Astrocyte of the cerebellum (primary cell): ENCODE measurements around the gene ATP6V1C2.

Experiments used
- DNase-seq: peaks from one replicate; pipeline ENCODE4 v3.0.0-alpha.2; 2011; ENCODE audit warnings: low read depth
- H3K4me3 ChIP-seq: 2 replicates; pipeline ENCODE4 v1.5.1; 2011; ENCODE audit warnings: mild to moderate bottlenecking, low read depth, low read length, moderate library complexity
- in situ Hi-C: cut with HindIII; loops from 2 replicates; pipeline ENCODE4 v1.10.0; 2017; ENCODE audit warnings: low sequenced_read_pairs
- TF ChIP-seq, protein P1 (sequence below): IDR thresholded peaks from 2 replicates; pipeline ENCODE4 v1.5.1; 2012; ENCODE audit warnings: low read length, low read depth, moderate library complexity, mild to moderate bottlenecking; ENCODE audit errors: missing control alignments

Gene ATP6V1C2

GRCh38 chr2:10764096-10764785 is 42.8 kb downstream of the ATP6V1C2 start:
- H3K4me3 ChIP-seq: no peak overlapping the region
- in situ Hi-C loops: no loop called here
- TF ChIP-seq, protein P1, sequence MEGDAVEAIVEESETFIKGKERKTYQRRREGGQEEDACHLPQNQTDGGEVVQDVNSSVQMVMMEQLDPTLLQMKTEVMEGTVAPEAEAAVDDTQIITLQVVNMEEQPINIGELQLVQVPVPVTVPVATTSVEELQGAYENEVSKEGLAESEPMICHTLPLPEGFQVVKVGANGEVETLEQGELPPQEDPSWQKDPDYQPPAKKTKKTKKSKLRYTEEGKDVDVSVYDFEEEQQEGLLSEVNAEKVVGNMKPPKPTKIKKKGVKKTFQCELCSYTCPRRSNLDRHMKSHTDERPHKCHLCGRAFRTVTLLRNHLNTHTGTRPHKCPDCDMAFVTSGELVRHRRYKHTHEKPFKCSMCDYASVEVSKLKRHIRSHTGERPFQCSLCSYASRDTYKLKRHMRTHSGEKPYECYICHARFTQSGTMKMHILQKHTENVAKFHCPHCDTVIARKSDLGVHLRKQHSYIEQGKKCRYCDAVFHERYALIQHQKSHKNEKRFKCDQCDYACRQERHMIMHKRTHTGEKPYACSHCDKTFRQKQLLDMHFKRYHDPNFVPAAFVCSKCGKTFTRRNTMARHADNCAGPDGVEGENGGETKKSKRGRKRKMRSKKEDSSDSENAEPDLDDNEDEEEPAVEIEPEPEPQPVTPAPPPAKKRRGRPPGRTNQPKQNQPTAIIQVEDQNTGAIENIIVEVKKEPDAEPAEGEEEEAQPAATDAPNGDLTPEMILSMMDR: no peak
- DNase-seq: no peak

DNA sequence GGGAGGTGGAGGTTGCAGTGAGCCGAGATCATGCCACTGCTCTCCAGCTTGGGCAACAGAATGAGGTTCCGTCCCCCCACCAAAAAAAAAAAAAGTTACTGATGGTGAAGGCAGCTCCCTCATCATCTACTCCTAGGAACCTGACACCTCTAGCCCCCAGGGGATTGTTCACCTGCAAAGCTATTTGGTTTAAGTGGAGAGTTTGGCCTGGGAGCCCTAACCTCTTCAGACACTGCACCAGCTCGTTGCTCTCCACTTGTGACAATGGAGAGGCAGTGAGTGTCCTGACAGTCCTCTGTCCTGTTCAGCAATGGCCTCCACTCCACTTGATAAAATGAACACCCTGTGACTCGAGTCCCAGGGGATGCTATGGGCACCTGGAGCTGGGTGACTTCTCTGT is 43.5 kb downstream of the ATP6V1C2 start:
- in situ Hi-C loops: no loop called here
- TF ChIP-seq, protein P1: no peak
- no peak for DNase-seq
- H3K4me3 ChIP-seq: no peak overlapping the region

GRCh38 chr2:10765461-10765860 is 44.0 kb downstream of the ATP6V1C2 start:
- TF ChIP-seq, protein P1: no peak
- in situ Hi-C loops: no loop called here
- H3K4me3 ChIP-seq: no peak overlapping the region
- DNase-seq: no peak

DNA sequence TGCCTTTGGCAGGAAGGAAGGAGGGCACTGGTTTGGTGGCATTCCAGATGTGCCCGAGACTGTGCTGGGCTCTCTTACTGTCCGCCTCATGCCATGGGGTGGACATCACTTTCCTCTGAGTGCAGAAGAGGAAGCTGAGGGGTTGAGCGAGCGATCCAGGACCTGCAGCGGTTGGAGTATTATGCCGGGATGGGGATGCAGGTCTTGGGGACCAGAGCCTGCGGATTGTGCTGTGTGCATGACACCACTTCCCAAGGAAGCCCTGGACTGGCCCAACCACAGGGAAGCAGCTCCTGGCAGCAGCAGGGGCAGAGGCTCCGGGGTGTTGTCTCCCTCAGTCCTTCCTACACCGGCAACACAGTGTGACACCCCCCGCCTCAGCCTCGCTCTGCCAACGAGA is 44.5 kb downstream of the ATP6V1C2 start:
- no peak for DNase-seq
- TF ChIP-seq, protein P1: no peak
- in situ Hi-C loops: no loop called here
- H3K4me3 ChIP-seq: no peak overlapping the region

GRCh38 chr2:10768063-10768507 is 46.7 kb downstream of the ATP6V1C2 start:
- in situ Hi-C loops: no loop called here
- TF ChIP-seq, protein P1: no peak
- no peak overlapping the region for H3K4me3 ChIP-seq
- DNase-seq: no peak

DNA sequence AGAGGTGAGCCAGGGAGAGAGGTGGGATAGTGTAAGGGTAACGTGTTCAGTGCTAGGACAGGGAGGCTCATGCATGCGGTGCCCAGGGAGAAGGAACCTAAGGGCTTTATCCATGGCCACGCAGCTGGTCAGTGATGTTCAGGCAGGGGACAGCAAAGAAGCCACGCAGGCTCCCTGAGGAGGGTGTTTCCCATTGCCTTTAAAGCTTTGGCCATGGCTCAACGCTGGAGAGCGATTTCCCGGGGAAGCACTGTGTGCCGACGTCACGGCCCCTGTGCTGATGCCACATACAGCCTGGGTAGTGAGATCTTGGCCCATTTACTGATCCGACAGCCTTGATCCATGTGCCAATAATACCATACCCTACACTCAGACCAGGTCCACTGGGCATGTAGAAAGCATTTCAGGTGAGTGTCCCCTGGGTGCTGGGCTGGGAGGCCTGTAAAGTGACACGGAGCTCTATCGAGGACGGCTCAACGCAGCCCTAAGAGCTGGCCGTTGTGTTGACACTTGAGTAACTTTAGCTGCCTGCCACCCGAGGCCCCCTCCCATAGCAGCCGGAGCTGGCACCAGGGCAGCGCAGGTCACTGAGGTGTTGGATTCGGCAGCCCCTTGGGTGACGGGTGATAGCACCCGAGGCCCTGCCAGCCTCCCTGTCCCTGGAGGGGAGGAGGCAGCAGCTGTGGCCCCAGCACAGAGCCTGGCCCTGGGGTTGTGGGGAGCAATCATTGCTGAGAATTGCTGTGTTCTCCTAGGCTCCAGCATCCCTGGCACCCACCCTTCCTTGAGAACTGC is 49.7 kb downstream of the ATP6V1C2 start:
- TF ChIP-seq, protein P1: no peak
- in situ Hi-C loops: no loop called here
- no peak overlapping the region for H3K4me3 ChIP-seq
- DNase-seq: no peak
